MCF 10A (cell line): ENCODE data around the gene UQCC2. TPM values are rescaled to one million over a fixed set of nuclear protein-coding genes. Genes with fewer than 3 reads are reported as not detected.
A peak's percentile ranks its signal among the peaks of the same experiment; 100 is the strongest.

Experiments used
- Bru-seq: library from RNA; stranded (reverse); fragments of 400-500 nt; gene quantifications from one replicate; lab custom pipeline; 2021; lab: Mats Ljungman, UMichigan
- BruChase-seq, 2 experiments: library from RNA; stranded (reverse); fragments of 400-500 nt; gene quantifications; one replicate each; lab custom pipeline; 2021; lab: Mats Ljungman, UMichigan
- BruUV-seq: library from RNA; stranded (reverse); fragments of 400-500 nt; replicated peaks from 2 replicates; lab custom pipeline; 2021; lab: Mats Ljungman, UMichigan
- CTCF ChIA-PET: fragments of 300-600 bp; sonication (Branson Sonifier 250); formaldehyde crosslinking; extraction: SDS; loops from one replicate; lab custom pipeline; 2021; ENCODE audit warnings: antibody characterized with exemption, inconsistent platforms; lab: Yijun Ruan, JAX
- POLR2A ChIA-PET: fragments of 300-600, 350-650 bp; sonication (Branson Sonifier 250); formaldehyde crosslinking; extraction: SDS; loops from one replicate; lab custom pipeline; 2020; ENCODE audit warnings: antibody characterized with exemption, inconsistent platforms; lab: Yijun Ruan, JAX
- DNase-seq: peaks from one replicate; pipeline ENCODE4 v3.0.0-alpha.2; 2018; ENCODE audit not compliant: unreplicated experiment
- H3K27ac Mint-ChIP-seq: one replicate; pipeline ENCODE4 v1.8.0; 2022; ENCODE audit warnings: mild to moderate bottlenecking, low read depth, mixed read lengths; ENCODE audit not compliant: unreplicated experiment
- H3K27me3 Mint-ChIP-seq: one replicate; pipeline ENCODE4 v1.8.0; 2022; ENCODE audit warnings: mixed read lengths; ENCODE audit not compliant: insufficient read depth, unreplicated experiment
- H3K36me3 Mint-ChIP-seq: one replicate; pipeline ENCODE4 v1.8.0; 2022; ENCODE audit warnings: mild to moderate bottlenecking, moderate library complexity, mixed read lengths; ENCODE audit not compliant: insufficient read depth, unreplicated experiment
- H3K4me1 Mint-ChIP-seq: one replicate; pipeline ENCODE4 v1.8.0; 2022; ENCODE audit warnings: mixed read lengths; ENCODE audit not compliant: insufficient read depth, unreplicated experiment
- H3K4me3 Mint-ChIP-seq: one replicate; pipeline ENCODE4 v1.8.0; 2022; ENCODE audit warnings: mild to moderate bottlenecking, moderate library complexity, mixed read lengths; ENCODE audit not compliant: unreplicated experiment
- H3K9me3 Mint-ChIP-seq: one replicate; pipeline ENCODE4 v1.8.0; 2022; ENCODE audit warnings: mixed read lengths; ENCODE audit not compliant: unreplicated experiment
- intact Hi-C: fragments of 100-400 bp; cut with micrococcal nuclease; formaldehyde crosslinking; loops from 2 replicates; pipeline ENCODE4 v1.14.1; 2022
- long read RNA-seq: library from polyadenylated mRNA; stranded (forward); transcript quantifications from one replicate; pipeline ENCODE4 v2.0.0, GENCODE V29; 2022
- total RNA-seq: library from RNA; stranded (reverse); gene quantifications from 2 replicates; pipeline ENCODE4 v1.2.3, GENCODE V29; 2022
- TF ChIP-seq, protein P1 (sequence below): fragments of 200-600 bp; IDR thresholded peaks from one replicate; pipeline ENCODE4 v1.8.0; 2022; ENCODE audit warnings: antibody characterized with exemption, mild to moderate bottlenecking; ENCODE audit not compliant: unreplicated experiment

UQCC2 gene
- total RNA-seq (122 and 147 TPM in 2 replicates), Bru-seq, nascent RNA (percentile 81 among the genes with signal in this experiment), BruChase-seq, experiment 1, labeled RNA remaining after a 6-hour chase (percentile 62 among the genes with signal in this experiment), BruChase-seq, experiment 2, labeled RNA remaining after a 2-hour chase (percentile 70 among the genes with signal in this experiment)
- long read RNA-seq, full-length matches to known transcripts, result 117 of 125 reads
- long read RNA-seq, partial matches to known transcripts, result 1 of 125 reads
- long read RNA-seq, other reads (novel, unspliced or antisense), result 7 of 125 reads

DNA sequence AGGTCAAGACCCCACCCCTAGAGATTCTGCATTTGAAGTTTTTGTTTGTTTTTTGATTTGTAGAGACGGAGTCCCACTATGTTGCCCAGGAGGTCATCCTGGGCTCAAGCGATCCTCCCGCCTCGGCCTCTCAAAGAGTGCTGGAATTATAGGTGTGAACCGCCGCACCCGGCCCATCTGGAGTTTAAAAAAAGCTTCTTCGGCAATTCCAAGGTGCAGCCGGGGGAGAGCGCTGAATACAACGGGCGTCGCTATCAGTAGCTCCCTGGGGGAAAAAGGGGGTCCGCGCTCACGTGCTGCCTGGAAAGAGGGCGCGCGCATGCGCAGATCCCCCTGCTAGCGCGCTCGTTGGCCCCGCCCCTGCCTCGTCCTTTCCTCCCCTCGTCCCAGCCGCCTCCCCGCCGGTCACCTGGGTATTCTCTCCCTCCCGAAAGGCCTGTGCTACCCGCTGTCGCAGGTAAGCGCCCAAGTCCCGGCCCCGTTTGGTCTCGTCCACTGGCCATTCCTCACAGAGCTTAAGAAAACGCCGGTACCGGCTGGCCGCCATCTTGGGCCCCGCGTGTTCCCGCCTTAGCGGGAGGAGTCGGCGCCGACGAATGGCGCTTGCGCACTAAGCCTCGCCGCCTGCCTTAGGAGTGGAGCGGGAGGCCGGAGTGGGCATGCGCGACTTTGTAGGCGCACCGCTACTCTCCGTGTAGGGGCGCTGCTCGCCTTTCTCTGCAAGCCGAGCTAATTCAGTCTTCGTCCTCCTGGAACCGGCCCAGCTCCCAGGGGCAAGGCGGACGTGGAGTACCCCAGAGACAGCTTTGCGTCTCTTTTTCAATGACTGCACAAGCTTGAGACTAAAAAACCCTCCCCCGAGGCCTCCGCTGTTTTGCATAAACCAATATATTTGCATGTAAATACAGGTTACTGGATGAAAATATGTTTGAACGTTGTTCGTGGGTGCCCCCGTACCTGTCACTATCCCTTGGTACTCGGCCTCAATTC lies at the start of gene UQCC2:
Gene UQCC2, minus strand, starts transcription at position 561 of the 990 bp plus-strand sequence. Its CDS starts 14 bp downstream, at position 547.
- TF ChIP-seq, protein P1, sequence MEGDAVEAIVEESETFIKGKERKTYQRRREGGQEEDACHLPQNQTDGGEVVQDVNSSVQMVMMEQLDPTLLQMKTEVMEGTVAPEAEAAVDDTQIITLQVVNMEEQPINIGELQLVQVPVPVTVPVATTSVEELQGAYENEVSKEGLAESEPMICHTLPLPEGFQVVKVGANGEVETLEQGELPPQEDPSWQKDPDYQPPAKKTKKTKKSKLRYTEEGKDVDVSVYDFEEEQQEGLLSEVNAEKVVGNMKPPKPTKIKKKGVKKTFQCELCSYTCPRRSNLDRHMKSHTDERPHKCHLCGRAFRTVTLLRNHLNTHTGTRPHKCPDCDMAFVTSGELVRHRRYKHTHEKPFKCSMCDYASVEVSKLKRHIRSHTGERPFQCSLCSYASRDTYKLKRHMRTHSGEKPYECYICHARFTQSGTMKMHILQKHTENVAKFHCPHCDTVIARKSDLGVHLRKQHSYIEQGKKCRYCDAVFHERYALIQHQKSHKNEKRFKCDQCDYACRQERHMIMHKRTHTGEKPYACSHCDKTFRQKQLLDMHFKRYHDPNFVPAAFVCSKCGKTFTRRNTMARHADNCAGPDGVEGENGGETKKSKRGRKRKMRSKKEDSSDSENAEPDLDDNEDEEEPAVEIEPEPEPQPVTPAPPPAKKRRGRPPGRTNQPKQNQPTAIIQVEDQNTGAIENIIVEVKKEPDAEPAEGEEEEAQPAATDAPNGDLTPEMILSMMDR, result peak; percentile 61
- peak; percentile 97 for DNase-seq
- Mint-ChIP-seq H3K27ac (peak within 1 kb of the TSS; percentile 84), H3K27me3 (no peaks in the 10 kb centered on the region), H3K4me3 (peak within 1 kb of the TSS; percentile 99), H3K9me3 (no peaks in the 10 kb centered on the region), H3K36me3 (peaks cover 31% of the 10 kb centered on the region), H3K4me1 (peaks cover 24% of the 10 kb centered on the region)
- TSS peak; percentile 33 for BruUV-seq
- CTCF ChIA-PET, result interaction anchor here (0.5 to 7.9 kb wide), 35 partner anchors 8 to 1394 kb away, joined by 3 to 115 read pairs (median 6); partner anchors contain the start of gene IP6K3
- intact Hi-C loops, result loop anchor here (1.0 kb wide), 1 partner anchor 51 kb away; no protein-coding TSS in a partner anchor
- POLR2A ChIA-PET, result interaction anchor here (0.6 to 2.1 kb wide), 29 partner anchors 8 to 891 kb away, joined by 3 to 29 read pairs (median 4); partner anchors contain the start of genes LEMD2 and ZBTB9

DNA sequence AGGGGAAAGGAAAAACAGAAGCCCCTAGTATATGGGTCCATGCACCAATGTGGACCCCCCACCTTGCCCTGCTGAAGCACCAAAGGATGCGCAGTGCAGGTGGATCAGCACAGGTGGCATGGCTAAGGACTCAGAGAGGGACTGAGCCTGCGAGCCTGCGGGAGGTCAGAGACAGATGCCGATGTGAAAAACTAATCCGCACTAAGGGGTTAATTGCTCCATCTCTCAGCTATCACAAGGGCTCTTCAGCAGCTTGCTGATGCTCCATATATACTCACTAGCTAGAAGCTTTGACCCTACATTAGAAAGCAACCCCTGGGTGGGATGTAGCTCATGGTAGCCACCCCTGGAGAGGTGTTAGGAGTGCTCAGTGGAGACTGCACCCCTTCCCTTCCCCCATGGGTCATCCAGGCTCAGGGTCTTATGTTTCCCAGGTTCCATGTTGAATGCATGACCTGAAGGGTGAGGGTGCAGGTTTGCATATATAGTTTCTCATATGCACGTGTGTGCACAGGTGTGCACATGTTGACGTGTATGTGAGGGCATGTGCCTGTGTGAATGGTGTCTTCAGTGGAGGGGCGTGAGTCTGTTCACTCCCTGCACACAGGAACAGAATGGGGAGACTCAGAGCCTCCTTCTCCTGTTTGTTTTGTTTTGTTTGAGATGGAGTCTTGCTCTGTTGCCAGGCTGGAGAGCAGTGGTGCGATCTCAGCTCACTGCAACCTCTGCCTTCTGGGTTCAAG lies 48.6 kb upstream of the UQCC2 start:
- CTCF ChIA-PET, result interaction anchor here (0.6 to 13.5 kb wide), 12 partner anchors 9 to 619 kb away, joined by 3 to 228 read pairs (median 4); partner anchors contain the start of genes IP6K3 and UQCC2
- intact Hi-C loops, result no loop called here
- BruUV-seq, result no TSS peak

DNA sequence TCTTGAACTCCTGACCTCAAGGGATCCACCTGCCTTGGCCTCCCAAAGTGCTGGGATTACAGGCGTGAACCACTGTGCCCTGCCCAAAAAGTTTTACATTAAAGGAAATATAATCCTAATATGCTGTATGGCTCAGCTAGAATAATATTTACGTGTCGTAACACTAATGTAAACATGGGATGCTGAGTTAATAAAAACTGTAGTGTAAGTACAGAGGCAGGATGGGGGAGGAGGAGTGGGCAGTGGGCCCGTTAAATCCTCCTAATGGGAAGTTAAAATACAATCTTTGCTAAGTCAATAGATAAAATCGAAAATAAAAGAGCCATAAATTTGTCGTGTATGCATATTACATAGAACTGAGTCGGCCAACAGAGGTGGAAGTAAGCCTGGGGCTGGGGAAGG lies 47.3 kb upstream of the UQCC2 start:
- H3K4me3 Mint-ChIP-seq, result no peak overlapping the region
- no TSS peak for BruUV-seq
- no peaks in the 10 kb centered on the region for H3K36me3 Mint-ChIP-seq
- CTCF ChIA-PET, result interaction anchor here (0.7 to 13.5 kb wide), 7 partner anchors 11 to 398 kb away, joined by 3 to 228 read pairs (median 4); partner anchors contain the start of genes IP6K3 and UQCC2
- intact Hi-C loops, result no loop called here
- POLR2A ChIA-PET, result interaction anchor here (0.9 to 2.5 kb wide), 3 partner anchors 8 to 29 kb away, joined by 3 to 16 read pairs (median 3); no protein-coding TSS in a partner anchor
- TF ChIP-seq, protein P1, result no peak
- peak; percentile 31 for DNase-seq
- no peak overlapping the region for H3K27ac Mint-ChIP-seq
- H3K27me3 Mint-ChIP-seq, result no peaks in the 10 kb centered on the region
- H3K4me1 Mint-ChIP-seq, result peaks cover 17% of the 10 kb centered on the region
- H3K9me3 Mint-ChIP-seq, result no peaks in the 10 kb centered on the region

More for the DNA sequence above, 48.6 kb upstream of the UQCC2 start:
- Mint-ChIP-seq H3K36me3 (no peaks in the 10 kb centered on the region), H3K4me3 (no peak overlapping the region), H3K9me3 (no peaks in the 10 kb centered on the region), H3K27me3 (no peaks in the 10 kb centered on the region), H3K27ac (no peak overlapping the region), H3K4me1 (peaks cover 17% of the 10 kb centered on the region)
- POLR2A ChIA-PET, result interaction anchor here (0.6 to 2.6 kb wide), 4 partner anchors 9 to 752 kb away, joined by 3 to 13 read pairs (median 3); no protein-coding TSS in a partner anchor
- TF ChIP-seq, protein P1, result no peak
- no peak for DNase-seq
